ENCODE measurements around the gene TADA1.
"Not testable (repeated sequence)": the region's sequence is repeated elsewhere in the genome, so short reads cannot be mapped to it uniquely, and the experiment has no call there.

TADA1 gene

GRCh38 chr1:166844791-166845190, 31.3 kb downstream of the TADA1 start:
- in situ Hi-C loops (cut with HindIII; ENCODE audit: low sequenced_read_pairs) = no loop called here

- in situ Hi-C loops (cut with HindIII; ENCODE audit: low sequenced_read_pairs) = no loop called here
These were observed 32.1 kb downstream of the TADA1 start for GRCh38 chr1:166843769-166844596.

- in situ Hi-C loops (cut with HindIII; ENCODE audit: low sequenced_read_pairs) = no loop called here
These were observed 32.7 kb downstream of the TADA1 start for GRCh38 chr1:166843322-166843721.

DNA sequence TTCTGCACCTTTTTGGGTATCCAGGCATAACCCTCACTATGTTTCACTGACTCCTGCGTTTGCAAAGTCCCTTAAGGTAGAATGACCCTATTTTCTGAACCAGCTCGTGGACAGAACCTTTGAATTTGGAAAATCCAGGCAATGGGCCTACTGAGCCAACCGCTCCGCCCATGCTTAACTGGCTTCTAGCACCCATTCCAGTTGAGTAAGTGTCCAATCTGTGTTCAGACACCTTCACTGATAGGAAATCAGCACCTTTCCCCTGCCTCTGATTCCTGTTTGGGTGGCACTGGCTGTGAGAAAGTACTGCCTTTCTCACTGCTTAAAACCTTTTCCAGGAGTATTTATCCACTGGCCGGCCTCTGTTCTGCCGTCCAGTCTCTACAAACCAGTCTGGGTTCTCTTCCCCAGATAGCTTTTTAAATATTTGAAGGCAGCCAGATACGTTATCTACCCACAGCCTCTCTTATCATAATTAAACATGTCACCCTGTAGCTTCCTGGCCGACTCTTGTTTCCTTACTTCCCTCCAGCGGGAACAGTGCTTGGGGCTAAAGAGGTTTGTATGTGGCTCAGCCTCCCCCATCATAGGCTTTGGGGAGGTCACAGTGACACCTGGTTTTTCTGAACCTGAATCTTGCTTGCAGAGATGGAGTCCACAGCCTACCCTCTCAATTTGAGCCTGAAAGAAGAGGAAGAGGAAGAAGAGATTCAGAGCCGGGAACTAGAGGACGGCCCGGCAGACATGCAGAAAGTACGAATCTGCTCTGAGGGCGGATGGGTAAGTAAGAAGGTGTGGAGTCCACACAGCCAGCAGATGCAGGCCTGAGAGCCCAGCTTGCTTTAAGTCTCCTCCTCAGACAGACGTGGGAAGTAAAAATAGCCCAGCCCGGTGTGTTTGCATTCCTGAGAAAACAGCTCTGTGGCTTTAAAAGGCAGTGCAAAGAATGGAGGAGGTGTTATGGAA, 35.5 kb downstream of the TADA1 start:
- in situ Hi-C loops (cut with HindIII; ENCODE audit: low sequenced_read_pairs) = no loop called here

DNA sequence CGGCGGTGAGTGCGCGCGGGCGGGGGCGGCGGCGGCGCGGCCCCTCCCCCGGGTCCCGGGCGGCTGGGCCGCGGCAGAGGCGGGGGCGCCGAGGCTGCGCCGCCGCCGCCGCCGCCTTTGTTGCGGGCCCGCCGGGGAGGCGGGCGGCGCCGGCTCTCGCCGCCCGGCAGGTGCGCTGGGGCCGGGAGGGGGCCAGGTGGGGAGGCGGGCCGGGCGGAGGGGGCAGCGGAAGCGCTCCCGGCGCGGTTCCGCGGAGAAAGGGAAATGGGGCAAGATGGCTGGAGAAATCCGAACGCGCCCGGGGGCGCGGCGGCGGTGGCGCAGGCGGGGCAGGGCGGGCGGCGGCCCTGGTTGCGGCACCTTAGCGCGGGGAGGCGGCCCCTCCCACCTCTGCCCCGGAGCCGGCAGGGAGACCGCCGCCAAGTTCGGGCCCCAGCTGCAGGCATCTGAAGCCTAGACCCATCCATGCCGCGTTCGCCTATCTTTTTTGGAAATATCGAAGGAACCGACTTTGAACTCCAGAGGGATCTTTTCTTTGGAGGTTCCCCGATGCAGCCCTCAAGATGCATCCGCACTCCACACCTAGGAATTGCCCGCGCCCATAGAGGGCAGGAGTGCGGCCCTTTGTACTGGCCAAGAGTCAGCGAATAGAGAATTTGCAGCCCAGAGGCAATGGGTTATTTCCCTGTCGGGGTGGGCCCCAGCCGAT, 36.3 kb downstream of the TADA1 start:
- in situ Hi-C loops (cut with HindIII; ENCODE audit: low sequenced_read_pairs) = no loop called here

GRCh38 chr1:166838766-166839599, 37.1 kb downstream of the TADA1 start, which contains the start of gene POGK:
POGK (plus strand) TSS chr1:166839475; CDS start chr1:166840957, 1,482 bp downstream.
- in situ Hi-C loops (cut with HindIII; ENCODE audit: low sequenced_read_pairs) = no loop called here

- in situ Hi-C loops (cut with HindIII; ENCODE audit: low sequenced_read_pairs) = no loop called here
These were observed 39.3 kb downstream of the TADA1 start for GRCh38 chr1:166836733-166837132.

DNA sequence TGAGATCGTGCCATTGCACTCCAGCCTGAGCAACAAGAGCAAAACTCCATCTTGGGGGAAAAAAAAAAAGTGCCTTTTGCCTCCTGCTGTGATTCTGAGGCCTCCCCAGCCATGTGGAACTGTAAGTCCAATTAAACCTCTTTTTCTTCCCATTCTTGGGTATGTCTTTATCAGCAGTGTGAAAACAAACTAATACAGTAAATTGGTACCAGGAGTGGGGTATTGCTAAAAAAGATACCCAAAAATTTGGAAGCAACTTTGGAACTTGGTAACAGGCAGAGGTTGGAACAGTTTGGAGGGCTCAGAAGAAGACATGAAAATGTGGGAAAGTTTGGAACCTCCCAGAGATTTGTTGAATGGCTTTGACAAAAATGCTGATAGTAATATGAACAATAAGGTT, 46.3 kb downstream of the TADA1 start:
- in situ Hi-C loops (cut with HindIII; ENCODE audit: low sequenced_read_pairs) = not testable (repeated sequence)

GRCh38 chr1:166827426-166827825, 48.6 kb downstream of the TADA1 start:
- in situ Hi-C loops (cut with HindIII; ENCODE audit: low sequenced_read_pairs) = no loop called here

DNA sequence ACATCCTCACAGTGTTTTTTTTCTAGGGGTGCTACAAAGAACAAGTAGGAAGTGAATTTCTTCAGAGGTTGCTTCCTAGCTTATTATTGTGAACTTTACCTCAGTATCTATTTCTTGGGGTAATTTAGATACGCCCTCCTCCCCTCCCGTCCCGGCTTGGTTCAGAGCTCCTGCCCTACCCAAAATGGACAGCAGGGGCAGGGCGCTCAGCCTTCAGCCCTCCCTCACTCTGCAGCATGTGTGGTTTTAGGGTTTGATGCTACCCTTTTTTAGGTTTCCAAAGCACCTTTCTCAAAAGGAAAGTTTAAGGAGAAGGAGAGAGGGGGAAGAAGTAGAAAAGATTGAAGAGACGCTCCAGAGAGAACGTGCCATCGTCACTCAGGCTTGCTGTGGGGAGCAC, 53.7 kb downstream of the TADA1 start:
- in situ Hi-C loops (cut with HindIII; ENCODE audit: low sequenced_read_pairs) = no loop called here

- in situ Hi-C loops (cut with HindIII; ENCODE audit: low sequenced_read_pairs) = no loop called here
These were observed 56.1 kb downstream of the TADA1 start for GRCh38 chr1:166819974-166820373.

DNA sequence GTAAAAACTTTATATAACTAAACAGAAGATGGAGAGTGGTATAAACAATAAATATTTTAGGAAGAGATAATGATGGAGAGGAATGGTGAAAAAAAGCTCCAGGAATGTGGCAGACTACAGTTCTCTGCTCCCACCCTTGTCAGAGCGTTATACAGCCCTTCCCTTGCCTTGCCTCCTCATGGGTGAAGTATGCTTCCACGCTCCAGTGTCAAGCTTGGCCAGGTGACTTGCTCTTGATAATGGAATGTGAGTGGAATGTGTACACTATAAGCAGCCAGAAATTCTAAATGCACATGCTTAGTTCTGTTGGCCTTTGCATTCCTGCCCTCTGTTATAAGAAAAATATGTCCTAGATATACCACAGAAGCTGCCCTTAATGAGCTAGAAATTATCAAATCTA, 61.5 kb downstream of the TADA1 start:
- in situ Hi-C loops (cut with HindIII; ENCODE audit: low sequenced_read_pairs) = no loop called here

DNA sequence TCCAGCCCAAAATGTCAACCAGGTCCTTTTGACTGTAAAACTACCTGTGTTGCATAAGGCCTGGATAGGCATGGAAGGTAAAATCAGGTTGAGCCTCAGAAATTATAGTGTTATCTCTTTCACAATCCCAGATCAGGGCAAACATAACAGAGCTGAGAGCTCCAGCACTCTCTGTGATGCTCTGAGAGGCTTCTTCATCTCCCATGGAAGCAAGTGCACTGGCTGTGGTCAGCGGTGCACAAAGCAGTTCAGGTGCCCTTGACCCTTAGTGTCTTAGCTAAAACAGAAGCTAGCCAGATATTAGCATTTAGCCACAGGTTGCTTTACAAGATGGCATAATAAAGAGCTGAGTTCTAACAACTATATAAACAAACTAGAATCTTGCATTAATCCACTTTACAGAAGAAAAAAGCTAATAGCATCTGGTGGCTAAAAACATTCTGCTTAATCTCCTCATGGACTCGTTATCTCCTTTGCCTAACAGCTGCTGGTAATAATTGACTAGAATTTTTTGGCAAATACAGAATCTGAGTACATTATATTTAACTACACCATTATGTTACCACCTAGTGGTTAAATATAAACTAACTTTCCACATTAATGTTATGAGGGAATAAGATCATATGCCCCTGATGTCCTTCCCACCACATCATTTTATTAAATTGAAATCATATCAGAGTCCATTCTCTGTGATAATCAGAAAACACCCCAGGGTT, 62.4 kb downstream of the TADA1 start:
- in situ Hi-C loops (cut with HindIII; ENCODE audit: low sequenced_read_pairs) = no loop called here

- in situ Hi-C loops (cut with HindIII; ENCODE audit: low sequenced_read_pairs) = no loop called here
These were observed 64.4 kb downstream of the TADA1 start for GRCh38 chr1:166811691-166812090.

DNA sequence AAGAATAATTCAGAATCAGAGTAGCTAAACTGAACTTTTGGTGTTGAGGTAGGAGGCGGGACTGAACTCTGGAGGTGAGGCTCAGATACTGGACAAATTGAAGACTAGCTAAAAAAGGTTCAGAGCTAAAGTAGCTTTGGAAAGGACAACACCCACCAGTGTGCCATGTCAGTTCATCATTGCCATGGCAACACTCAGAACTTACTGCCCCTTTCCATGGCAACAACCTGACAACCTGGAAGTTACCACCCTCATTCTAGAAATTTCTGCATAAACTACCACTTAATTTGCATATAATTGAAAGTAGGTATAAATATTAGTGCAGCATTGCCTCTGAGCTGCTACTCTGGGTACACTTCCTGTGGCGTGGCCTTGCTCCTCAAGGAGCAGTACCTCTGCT, 67.1 kb downstream of the TADA1 start:
- in situ Hi-C loops (cut with HindIII; ENCODE audit: low sequenced_read_pairs) = no loop called here
